HG02970 (cell line): ENCODE measurements around the gene TTC23.
"Not testable (repeated sequence)": the region's sequence is repeated elsewhere in the genome, so short reads cannot be mapped to it uniquely, and the experiment has no call there.

ENCODE experiments used
- ATAC-seq: cut with Tn5 transposase; IDR thresholded peaks from one replicate; pipeline ENCODE4 v1.9.1; 2021; ENCODE audit warnings: mild to moderate bottlenecking, moderate library complexity, moderate number of reproducible peaks; ENCODE audit not compliant: unreplicated experiment, low FRiP score

TTC23 gene

DNA sequence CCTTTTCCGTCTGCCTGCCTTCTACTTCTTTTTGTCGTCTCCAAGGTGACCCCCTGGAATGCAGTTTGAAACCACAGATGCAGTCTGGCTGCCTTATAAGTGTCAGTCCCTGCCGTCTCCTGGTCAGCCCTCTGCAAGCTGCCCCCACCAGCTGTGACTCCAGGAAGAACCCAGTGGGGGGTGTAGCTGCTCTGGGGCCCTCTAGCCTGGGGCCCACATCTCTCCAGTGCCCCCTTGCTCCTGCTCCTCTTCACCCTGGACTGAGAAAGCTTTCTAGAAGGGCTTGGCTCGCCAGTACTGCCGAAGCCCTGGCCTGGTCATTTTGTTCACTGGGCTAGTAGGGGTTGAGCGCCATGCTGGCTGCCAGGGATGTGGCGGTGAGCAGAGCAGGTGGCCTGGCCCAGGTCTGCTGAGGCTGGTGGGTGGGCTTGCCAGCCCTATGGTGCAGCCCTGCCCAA is 123.2 kb downstream of the TTC23 start:
- ATAC-seq, result no peak

DNA sequence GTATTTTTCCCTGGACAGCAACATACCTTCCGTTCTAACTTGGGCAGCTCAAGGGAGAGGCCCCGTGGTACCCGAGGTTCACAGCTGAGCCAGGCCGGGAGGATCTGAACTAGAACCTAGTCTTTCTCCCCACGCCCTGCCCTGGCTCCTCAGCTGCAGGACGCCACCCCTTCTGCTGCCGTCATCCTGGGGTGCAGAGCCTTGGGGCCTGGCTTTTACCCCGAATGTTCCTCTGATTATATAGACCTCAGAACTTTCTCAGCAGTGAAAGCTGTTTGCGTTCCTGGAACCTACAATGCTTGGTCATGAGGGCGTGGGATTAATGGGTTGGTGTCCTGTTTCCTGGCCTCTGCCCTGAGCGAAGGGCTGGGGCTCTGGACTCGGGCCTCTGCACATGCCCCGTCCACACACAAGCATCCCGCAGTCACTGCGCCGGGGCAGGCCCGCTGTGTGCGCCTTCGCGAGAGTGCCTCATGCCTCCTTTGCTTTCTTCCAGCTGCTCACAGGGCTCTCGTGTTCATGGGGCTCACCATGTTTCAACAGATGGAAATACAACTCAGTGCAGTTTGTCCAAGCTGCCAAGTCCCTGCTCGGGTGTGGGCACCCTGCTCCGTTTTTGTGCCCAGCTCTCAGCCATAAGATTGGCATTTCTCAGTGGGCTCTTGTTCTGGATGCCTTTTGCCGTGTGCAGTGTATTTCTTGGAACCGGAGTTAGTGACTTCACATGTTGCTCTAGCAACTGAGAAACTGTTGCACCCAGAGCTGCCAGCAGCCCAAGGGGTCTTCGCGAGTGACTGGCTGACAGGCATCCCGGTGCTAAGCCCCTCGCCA is 124.1 kb downstream of the TTC23 start:
- no peak for ATAC-seq

DNA sequence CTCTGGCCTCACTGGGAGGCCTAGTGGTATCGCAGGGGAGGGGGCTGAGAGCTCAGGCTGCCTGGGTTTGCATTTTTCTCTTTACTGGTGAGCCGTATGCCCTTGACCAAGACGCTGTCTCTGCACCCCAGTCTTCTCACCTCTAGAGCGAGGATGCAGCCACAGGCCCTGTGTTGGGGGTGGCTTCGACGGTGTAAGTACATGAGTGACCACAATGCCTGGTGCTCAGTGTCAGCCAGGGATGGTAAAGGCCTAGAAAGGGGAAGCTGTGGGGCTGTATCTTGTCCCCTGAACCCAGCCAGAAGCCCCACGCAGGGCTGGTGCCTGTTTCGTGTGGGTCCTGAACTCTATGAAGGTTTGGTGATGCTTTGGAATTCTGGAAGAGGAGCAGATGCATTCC is 124.7 kb downstream of the TTC23 start:
- no peak for ATAC-seq

DNA sequence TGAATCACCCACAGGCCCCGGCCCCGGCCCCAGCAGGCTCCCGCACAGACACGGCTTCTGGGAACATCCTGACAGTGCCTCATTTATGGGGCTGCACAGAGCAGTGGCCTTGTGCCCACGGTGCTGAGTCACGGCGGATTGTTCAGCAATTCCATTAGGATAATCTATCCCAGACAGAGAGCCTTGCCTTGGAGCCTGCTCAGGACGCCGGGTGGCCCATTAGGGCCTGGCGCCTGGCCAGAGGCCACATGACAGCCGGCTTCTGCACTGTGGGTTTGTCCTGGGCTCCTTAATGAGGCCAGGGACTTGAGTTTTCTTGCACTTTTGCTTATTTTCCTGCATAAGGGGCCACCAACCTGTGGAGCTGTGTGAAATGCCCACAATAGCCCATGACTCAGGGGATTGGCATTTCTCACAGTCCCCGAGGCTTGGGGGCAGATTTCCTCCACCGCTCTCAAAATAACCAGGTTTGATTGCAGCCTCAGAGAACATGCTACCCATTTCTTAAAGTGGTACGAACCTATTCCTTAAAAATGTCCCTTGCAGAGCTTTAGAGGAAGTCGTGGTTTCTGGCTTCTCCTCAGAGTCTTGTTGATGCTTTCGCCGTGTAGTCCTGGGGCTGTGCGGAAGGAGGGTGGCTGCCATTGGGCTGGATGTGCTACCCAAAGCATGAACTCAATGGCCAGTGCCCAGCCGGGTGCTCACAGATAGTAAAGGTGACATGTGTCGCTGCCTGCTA is 125.5 kb downstream of the TTC23 start:
- no peak for ATAC-seq

DNA sequence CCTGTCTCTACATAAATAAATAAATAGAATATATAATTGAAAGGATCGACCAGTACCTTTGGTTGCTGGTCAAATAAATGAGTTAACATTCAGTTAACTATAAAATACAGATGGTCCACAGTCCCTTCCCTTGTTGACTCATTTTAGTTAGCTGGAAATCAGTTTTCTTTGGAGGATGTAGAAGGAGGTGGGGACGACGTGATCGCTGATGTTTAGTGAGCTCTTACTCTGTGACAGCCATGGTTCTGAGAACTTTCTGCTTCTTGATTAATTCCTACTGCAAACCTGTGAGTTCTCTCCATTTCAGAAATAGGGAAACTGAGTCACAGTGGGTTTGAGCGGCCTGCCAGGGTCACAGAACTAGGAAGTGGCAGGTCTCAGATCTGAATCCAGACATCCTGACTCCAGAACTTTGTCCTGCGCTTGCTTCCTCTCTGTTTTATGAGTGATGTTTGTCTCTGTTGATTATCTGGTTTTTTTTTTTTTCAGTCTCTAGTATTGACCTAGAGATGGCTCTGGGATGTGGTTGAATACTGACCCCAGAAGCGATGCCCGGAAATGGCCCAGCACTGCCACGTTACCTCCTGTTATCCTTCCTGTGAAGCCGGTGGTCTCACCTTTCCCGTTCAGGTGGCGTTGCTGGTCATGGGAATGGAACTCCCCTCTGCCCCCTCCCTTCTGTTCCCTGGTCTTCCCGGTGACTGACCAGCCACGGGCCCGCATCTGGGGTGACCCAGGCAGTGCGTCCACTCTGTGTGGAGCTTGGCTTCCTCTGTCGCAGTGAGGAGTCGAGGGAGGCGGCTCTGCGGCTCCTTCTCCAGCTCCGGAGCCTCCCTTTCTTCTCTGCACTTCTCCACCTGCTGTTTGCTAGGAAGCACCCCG is 126.3 kb downstream of the TTC23 start:
- ATAC-seq, result no peak

DNA sequence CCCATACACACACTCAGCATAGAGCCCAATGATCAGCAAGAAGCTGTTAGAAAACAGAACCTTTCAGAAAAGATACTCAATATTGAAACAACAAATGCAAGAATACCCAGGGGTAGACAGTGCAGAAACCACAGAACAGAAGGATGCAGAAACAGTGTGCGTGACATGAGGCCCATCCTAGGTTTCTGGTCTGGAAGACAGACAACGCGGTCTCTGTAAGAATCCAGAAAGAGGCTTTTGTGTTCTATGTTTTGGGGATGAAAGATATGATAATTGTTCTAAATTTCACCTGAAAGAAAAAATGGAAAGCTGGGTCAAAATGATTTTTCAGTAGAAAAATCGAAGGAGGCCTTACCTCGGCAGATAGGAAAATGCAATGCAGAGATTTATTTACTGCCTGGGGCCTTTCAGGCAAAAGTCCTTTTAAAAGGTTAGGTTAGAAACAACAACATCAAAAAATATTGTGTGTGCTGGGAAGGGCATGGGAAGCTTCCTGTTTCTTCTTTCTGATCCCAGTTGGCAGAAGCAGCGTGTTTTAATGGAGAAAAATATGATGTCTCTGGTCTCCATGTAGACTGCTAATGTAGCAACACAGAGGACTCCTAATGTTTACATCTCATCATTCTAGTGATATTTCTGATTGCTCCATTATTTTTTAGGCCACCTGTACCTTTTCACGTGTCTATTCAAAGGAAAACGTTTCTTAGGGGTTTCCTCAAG is 127.5 kb downstream of the TTC23 start:
- ATAC-seq, result no peak

DNA sequence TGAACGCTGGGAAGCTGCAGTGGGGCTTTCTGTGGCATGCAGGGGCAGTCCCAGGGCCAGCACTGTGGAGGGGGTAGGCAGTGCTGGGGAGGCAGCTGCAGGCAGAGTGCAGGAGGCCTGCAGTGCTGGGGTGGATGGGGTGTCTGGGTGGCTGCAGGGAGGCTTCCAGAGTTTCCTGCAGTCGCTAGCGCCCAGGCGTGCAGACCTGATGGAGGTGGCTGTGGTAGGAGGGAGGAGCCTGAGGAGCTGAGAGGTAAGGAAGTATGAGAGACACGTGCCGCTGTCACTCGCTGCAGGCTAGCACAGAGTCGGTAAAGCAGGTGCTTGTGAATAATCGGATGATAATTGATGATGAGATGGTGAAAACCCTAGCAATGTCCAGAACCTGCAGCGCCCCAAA is 128.2 kb downstream of the TTC23 start:
- ATAC-seq, result no peak

DNA sequence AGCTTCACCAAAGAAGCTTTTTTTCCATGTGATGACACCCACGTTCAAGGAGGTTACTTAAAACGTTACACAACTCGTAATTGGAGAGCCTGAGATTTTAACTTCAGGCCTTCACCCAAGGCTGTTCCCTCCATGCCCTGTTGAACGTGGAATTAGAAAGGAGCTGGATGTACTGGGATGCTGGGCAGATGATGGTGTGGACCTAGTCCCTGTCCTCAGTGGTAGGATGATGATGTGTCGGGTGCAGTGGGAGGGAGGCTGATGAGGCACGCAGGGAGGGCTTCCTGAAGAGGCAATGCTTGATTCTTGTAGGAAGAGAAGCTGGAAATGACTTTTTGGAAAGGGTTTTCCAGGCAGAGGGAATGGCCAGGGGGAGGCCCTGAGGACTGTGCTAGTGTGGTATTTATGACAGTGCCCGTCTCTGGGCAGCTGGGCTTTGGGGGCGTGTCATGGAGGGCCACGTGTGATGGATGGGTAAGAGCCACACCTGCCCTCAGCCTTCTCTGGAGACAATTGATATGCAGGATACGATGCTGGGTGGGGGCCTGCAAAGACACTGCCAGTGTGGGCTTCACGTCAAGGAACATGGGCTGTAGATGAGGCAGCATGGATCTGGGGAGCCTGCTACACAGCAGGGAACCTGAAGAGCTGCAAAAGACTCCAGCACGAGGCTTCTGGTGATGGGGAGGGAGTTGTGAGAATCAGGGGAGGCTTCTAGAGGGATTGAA is 129.2 kb downstream of the TTC23 start:
- no peak for ATAC-seq

DNA sequence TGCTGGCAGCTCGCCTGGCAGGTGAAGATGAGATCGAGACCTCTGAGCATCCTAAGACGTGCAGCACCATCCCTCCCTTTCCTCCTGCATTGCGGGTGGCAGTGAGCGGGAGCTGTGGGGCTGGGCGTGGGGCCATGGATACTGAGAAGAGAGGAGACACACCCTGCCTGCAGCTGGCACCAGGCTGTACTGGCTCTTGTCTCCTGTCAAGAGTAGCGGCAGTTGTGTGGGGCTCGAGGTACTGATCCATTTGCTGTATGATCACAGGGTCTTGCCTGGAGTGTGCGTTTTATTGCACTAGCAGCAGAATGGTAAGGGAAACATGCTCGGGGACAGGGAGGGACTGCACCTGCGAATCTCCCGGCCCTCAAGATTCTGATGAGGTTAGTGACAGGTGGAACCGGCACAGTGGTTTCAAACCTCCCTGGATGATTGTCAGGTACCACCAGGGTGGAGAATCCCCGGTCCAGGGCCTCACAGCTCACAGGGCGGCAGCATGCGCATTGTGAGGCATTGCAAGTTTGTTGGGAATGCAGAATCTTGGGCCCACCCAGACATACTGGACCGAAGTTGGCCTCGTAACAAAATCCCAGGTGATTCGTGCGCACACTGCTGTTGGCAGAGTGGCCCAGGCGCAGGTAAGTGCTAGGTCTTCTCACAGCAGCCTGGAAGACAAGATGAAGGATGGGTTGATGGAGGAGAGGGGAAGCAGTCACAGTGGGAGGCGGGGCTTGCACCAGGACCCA is 130.4 kb downstream of the TTC23 start:
- ATAC-seq, result no peak

DNA sequence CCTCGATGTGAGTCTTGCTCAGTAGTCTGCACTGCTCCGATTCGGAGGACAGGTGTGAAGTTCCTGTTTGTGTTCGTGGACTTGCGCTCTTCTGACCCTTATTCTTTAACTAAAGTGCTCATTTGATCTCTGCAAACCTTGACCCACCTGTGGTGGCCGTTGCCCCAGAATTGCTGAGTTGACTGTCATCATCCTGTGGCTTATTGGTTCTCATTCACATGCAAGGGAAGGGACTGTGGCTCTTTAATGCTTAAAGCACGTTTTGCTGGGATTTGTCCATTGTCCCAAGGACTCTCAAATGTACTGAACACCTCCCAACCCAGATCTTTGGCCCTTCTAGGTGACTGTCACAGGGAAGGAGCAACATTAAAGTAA is 131.1 kb downstream of the TTC23 start:
- no peak for ATAC-seq

DNA sequence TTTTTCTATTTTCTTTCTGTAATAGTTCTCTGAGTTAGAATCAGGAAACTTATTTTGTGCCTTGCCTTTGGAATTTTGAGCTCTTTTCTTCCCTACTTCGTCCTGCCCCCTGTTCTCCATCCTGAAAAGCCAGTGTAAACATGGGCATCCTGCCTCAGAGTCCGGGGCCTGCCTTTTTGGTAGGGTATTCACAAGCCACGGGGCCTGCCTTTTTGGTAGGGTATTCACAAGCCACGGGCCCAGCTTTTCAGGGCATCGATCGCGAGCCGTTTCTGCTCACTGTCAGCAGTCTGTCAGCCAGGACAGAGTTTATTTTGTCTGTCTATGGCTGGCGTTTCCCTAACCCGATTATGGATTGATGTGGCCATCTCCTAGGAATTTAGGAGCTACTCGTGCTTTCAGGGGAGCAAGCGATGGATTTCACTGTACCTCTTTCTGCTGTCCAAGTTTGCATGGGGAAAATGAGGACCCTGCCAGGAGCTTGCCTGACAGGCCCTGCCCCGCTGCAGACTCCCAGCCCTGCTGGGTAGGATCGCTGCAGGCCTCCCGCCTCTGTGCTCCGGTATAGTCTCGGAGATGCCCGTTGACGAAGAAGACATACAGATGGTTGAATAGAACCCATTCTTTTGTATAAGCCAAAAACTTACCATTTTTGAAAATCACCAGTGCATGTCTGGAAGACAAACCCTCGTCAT is 131.7 kb downstream of the TTC23 start:
- ATAC-seq, result no peak

DNA sequence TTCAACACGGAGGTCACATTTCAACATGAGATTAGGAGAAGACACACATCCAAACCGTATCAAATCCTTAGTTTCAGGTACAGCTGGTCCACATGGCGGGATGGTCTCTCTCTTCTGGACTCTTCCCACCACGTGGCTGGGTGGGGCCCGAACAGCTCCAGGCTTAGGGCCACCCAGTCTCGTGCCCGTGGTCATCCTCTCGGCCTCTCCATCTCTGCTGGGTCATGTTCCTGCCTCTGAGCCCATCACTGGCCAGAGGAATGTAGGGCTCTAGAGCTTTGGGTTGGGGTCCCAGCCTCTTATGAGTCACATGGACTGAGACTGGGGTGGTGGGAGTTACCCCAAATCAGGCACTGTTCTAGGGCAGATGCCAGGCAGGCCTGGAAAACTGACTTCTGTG is 132.3 kb downstream of the TTC23 start:
- ATAC-seq, result no peak

DNA sequence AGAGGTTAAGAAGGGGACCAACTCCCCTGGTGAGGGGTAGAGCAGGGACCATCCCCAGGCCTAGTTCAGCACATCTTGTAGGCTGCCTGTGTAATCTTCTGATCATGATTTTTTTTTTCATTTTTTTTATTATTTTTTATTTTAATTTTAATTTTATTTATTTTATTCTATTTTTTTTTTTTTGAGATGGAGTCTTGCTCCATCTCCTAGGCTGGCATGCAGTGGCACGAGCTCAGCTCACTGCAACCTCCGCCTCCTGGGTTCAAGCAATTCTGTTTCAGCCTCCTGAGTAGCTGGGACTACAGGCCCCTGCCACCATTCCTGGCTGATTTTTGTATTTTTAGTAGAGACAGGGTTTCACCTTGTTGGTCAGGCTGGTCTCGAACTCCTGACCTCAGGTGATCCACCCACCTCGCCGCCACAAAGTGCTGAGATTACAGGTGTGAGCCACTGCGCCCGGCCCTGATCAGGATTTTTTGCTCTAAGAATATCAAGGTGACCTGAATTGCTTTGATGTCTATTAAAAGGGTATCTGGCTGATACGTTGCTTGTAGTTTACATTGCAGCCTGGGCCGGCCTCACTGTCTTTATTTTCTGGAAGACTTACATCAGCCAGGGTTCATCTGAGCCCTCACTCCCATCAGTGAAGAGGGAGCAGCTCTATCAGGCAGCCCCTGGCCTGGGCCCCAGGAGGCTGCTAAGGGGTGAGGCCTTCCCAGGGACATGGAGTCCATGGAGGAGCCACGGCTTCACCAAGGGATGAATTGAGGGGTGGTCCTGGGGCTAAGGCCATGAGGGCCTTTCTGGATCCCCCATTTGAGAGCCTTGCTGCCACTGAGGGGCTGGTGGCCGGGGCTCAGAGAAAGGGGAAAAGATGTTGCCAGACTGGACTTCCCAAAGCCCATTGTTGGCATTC is 133.8 kb downstream of the TTC23 start:
- no peak for ATAC-seq

DNA sequence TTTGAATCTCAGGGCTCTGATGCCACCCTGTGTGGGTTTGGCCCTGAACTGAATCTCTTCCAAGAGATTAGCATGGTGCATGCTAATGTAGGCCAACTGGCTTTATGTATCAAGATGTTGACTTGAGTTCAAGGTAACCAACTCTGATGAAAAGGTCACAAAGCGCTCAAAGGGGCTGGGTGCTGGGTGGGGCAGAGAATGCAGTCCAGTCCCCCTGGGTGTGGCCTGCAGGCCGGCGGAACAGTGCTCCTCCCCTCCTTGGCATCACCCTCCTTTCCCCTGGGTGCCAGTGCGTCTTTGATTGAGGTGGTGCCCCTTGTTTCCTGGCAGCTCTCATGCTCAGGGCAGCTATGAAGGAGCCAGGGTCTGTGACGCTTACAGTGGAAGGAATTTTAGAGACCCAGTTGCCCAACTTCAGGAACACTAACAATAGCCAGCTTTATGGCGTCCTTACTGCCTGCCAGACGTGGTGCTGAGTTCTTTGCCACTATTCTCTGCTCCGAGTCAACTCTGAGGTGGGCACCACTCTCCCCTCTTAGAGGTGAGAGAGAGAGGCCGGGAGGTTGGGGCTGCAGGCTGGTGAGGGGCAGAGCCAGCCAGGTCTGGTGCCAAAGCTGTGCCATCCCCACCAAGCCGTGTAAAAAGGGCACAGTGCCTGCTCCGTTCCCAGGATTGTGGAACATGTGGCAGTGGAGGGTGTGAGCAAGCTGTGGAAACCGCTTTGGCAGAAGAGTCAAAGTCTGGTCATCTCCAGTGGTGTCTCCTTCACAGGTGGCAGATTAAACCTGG is 134.7 kb downstream of the TTC23 start:
- no peak for ATAC-seq

DNA sequence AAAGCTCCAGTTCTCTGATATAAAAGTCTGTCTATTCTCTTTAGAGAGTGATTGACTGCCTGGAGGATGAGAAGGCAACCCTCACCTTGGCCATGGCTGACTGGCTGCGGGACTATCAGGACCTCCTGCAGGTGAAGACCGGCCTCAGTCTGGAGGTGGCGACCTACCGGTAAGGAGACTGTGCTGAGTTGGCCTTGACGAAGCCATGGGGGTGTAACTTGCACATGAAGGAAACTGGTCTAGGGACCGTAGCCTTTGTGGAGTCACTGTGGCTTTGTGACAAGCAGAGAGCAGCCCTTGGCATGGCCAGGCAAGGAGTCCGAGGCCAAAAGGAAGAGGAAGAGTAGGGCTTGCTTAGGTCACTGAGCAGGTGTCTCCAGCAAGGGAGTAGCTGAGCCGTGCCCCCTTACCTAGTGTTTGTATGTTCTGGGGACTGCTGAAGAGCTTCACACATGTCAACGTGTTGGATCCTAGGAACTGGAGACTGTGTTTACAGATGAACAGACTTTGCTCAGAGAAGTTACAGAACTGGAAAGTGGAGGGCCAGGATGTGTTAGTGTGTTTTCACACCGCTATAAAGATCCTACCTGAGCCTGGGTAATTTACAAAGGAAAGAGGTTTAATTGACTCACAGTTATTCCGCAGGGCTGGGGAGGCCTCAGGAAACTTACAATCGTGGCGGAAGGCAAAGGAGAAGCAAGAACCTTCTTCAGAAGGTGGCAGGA is 135.7 kb downstream of the TTC23 start:
- no peak for ATAC-seq

DNA sequence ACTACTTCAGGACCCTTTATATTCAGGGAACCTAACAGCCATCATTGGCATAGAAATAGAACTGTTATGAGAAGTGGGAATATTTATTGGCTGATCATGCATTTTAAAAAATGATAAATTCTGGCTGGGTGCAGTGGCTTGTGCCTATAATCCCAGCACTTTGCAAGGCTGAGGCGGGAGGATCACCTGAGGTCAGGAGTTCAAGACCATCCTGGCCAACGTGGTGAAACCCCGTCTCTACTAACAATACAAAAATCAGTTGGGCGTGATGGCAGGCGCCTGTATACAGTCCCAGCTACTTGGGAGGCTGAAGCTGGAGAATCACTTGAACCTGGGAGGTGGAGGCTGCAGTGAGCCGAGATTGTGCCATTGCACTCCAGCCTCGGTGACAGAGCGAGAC is 137.7 kb downstream of the TTC23 start:
- ATAC-seq, result not testable (repeated sequence)
